WTC11 (cell line): Measurements from ENCODE around the gene GART. TPM values are rescaled to one million over a fixed set of nuclear protein-coding genes. Genes with fewer than 3 reads are reported as not detected.

Source experiments
- CTCF ChIP-seq: fragments of 200-600 bp; IDR thresholded peaks from 2 replicates; pipeline ENCODE4 v1.8.0; 2022; ENCODE audit warnings: antibody characterized with exemption
- FOXJ3 ChIP-seq: sonication (generic); formaldehyde crosslinking; IDR thresholded peaks from 2 replicates; pipeline ENCODE4 v1.9.0; 2021; ENCODE audit warnings: missing genetic modification reagents, mild to moderate bottlenecking, borderline replicate concordance
- RORB ChIP-seq: fragments of 250-450 bp; sonication (Bioruptor Pico); IDR thresholded peaks from 2 replicates; pipeline ENCODE4 v1.9.0; 2021; ENCODE audit warnings: mild to moderate bottlenecking
- SP1 ChIP-seq: sonication (generic); formaldehyde crosslinking; conservative IDR thresholded peaks from 2 replicates; pipeline ENCODE4 v1.8.1; 2022; ENCODE audit warnings: missing genetic modification reagents
- ZNF232 ChIP-seq: sonication (generic); formaldehyde crosslinking; IDR thresholded peaks from 2 replicates; pipeline ENCODE4 v1.8.0; 2022; ENCODE audit warnings: mild to moderate bottlenecking, missing genetic modification reagents
- ZNF281 ChIP-seq: sonication (generic); formaldehyde crosslinking; IDR thresholded peaks from 2 replicates; pipeline ENCODE4 v1.8.0; 2023; ENCODE audit warnings: mild to moderate bottlenecking, missing genetic modification reagents
- ZNF532 ChIP-seq: fragments of 250-450 bp; sonication (Bioruptor Pico); IDR thresholded peaks from 2 replicates; pipeline ENCODE4 v1.9.0; 2021; ENCODE audit warnings: mild to moderate bottlenecking, borderline replicate concordance
- total RNA-seq: library from RNA; stranded (reverse); gene quantifications from 3 replicates; pipeline ENCODE4 v1.2.3, GENCODE V29; 2021
- TF ChIP-seq, protein P1 (sequence below): sonication (generic); formaldehyde crosslinking; IDR thresholded peaks from 2 replicates; pipeline ENCODE4 v1.8.1; 2023; ENCODE audit warnings: mild to moderate bottlenecking, missing genetic modification reagents, borderline replicate concordance
- TF ChIP-seq, protein P2 (sequence below): sonication (generic); formaldehyde crosslinking; IDR thresholded peaks from 2 replicates; pipeline ENCODE4 v1.8.0; 2022; ENCODE audit warnings: mild to moderate bottlenecking, missing genetic modification reagents

GART gene
- total RNA-seq, 1 experiment from 2014 or later: 223 TPM

DNA sequence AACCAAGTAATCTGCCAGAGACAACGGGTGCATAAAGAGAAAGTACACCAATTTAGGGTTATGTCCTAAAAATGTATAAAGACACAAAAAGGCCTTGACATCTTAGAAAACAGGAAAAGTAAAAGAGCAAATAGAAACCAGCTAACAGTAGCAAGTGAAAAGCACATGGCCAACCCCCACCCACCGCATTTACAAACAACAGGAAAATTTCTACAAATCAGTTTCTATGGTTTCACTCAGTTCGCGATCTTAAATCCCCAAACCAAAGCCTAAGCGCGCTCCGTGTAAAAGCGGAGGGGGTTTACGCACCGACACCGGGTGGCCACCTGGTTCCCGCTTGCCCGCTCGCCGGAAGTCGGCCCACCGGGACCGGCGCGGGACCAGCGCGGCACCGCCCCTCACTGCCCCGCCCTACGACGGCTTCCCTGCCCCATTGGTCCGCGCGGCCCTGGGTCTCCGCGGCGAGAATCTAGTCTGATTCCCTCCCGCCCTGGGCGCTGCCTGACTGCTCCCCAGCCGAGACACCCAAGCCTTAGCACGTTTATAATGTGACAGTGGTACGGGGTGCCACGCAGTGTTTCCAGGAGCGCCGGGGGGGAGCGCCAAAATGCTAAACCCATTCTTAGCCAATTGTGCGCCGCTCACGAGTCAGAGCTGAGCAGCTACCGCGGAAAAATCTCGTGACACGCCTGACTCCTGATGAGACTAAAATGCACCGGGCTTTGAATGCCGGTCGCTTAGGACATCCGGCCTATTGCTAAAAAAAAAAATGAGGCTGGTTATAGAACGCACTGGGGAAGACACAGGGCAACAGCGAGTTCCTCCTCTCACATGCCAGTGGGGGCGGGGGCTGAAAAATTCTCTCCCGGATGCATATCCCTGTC, at the start of gene GART (continued):
- TF ChIP-seq ZNF281 (CRISPR knock-in tag) (no peak), FOXJ3 (CRISPR knock-in tag) (no peak), SP1 (peak; percentile 81; the same call in 1 of the 2 replicates), ZNF532 (CRISPR knock-in tag) (no peak), RORB (CRISPR knock-in tag) (no peak), CTCF (no peak), ZNF232 (CRISPR knock-in tag) (no peak)
- TF ChIP-seq, protein P1, sequence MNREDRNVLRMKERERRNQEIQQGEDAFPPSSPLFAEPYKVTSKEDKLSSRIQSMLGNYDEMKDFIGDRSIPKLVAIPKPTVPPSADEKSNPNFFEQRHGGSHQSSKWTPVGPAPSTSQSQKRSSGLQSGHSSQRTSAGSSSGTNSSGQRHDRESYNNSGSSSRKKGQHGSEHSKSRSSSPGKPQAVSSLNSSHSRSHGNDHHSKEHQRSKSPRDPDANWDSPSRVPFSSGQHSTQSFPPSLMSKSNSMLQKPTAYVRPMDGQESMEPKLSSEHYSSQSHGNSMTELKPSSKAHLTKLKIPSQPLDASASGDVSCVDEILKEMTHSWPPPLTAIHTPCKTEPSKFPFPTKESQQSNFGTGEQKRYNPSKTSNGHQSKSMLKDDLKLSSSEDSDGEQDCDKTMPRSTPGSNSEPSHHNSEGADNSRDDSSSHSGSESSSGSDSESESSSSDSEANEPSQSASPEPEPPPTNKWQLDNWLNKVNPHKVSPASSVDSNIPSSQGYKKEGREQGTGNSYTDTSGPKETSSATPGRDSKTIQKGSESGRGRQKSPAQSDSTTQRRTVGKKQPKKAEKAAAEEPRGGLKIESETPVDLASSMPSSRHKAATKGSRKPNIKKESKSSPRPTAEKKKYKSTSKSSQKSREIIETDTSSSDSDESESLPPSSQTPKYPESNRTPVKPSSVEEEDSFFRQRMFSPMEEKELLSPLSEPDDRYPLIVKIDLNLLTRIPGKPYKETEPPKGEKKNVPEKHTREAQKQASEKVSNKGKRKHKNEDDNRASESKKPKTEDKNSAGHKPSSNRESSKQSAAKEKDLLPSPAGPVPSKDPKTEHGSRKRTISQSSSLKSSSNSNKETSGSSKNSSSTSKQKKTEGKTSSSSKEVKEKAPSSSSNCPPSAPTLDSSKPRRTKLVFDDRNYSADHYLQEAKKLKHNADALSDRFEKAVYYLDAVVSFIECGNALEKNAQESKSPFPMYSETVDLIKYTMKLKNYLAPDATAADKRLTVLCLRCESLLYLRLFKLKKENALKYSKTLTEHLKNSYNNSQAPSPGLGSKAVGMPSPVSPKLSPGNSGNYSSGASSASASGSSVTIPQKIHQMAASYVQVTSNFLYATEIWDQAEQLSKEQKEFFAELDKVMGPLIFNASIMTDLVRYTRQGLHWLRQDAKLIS: no peak
- TF ChIP-seq, protein P2, sequence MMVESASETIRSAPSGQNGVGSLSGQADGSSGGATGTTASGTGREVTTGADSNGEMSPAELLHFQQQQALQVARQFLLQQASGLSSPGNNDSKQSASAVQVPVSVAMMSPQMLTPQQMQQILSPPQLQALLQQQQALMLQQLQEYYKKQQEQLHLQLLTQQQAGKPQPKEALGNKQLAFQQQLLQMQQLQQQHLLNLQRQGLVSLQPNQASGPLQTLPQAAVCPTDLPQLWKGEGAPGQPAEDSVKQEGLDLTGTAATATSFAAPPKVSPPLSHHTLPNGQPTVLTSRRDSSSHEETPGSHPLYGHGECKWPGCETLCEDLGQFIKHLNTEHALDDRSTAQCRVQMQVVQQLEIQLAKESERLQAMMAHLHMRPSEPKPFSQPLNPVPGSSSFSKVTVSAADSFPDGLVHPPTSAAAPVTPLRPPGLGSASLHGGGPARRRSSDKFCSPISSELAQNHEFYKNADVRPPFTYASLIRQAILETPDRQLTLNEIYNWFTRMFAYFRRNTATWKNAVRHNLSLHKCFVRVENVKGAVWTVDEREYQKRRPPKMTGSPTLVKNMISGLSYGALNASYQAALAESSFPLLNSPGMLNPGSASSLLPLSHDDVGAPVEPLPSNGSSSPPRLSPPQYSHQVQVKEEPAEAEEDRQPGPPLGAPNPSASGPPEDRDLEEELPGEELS (CRISPR knock-in tag): no peak
- TF ChIP-seq, all 79 proteins: peak for 15
